ENCODE results near the gene MRS2. TPM values are rescaled to one million over a fixed set of nuclear protein-coding genes. Genes with fewer than 3 reads are reported as not detected.

The MRS2 gene
- polyA plus RNA-seq, 1 of the 3 experiments (the other 2 are of a cell fraction): 9.4 TPM

GRCh38 chr6:24353861-24354260, 48.9 kb upstream of the MRS2 start:
- WGBS (ENCODE audit: low lambda C conversion rate): 36% methylated on average over 1 of the region's 1 CpG
- H3K27me3 ChIP-seq (ENCODE audit: insufficient read depth): no peaks in the 10 kb centered on the region
- H3K9ac ChIP-seq: no peak overlapping the region
- no peak for DNase-seq
- no peak overlapping the region for H3K4me3 ChIP-seq (ENCODE audit: low read depth in 2 of 2, low read length in 1 of 2)
- H3F3A ChIP-seq (replicated peaks; ENCODE audit: insufficient read depth): no peaks in the 10 kb centered on the region
- TF ChIP-seq MXI1 (IDR thresholded peaks at IDR 0.05; ENCODE audit: low read depth, low read length) (no peak), REST (IDR thresholded peaks at IDR 0.05; ENCODE audit: low read depth, low read length) (no peak), FOXJ3 (CRISPR knock-in tag; IDR thresholded peaks at IDR 0.05) (no peak), IRF3 (IDR thresholded peaks at IDR 0.05; ENCODE audit: low read depth, low read length) (no peak), CHD2 (IDR thresholded peaks at IDR 0.05; ENCODE audit: low read length, partially characterized antibody) (no peak), GABPA (IDR thresholded peaks at IDR 0.05; ENCODE audit: low read depth) (no peak), YY1 (IDR thresholded peaks at IDR 0.05; ENCODE audit: low read depth) (no peak), SMC3 (IDR thresholded peaks at IDR 0.05; ENCODE audit: low read depth, low read length) (no peak)
- no peaks in the 10 kb centered on the region for H3K9me2 ChIP-seq
- POLR2A ChIA-PET: no interaction called here
- CTCF ChIA-PET: interaction anchor here (0.8 to 3.3 kb wide), 2 partner anchors 43 to 71 kb away, joined by 3 to 25 read pairs; no protein-coding TSS in a partner anchor
- no peaks in the 10 kb centered on the region for H3K36me3 ChIP-seq (replicated peaks in 1 of 2; ENCODE audit: control insufficient read depth in 1 of 2, insufficient read depth in 2 of 2, low read length in 1 of 2)
- no peak overlapping the region for H3K4me2 ChIP-seq
- no peaks in the 10 kb centered on the region for H3K79me2 ChIP-seq (ENCODE audit: insufficient read depth)
- H3K27ac ChIP-seq (ENCODE audit: low read depth in 2 of 2, low read length in 1 of 2): no peak overlapping the region
- H3K9me3 ChIP-seq: no peaks in the 10 kb centered on the region; the same call in 1 of the 2 replicates
- no peak overlapping the region for H2AFZ ChIP-seq (ENCODE audit: low read depth)
- H3K4me1 ChIP-seq (ENCODE audit: control insufficient read depth in 1 of 2, insufficient read depth in 2 of 2, low read depth in 1 of 2, low read length in 1 of 2): no peaks in the 10 kb centered on the region; a peak in 1 of 4 replicates
- H4K20me1 ChIP-seq (ENCODE audit: insufficient read depth): no peaks in the 10 kb centered on the region

DNA sequence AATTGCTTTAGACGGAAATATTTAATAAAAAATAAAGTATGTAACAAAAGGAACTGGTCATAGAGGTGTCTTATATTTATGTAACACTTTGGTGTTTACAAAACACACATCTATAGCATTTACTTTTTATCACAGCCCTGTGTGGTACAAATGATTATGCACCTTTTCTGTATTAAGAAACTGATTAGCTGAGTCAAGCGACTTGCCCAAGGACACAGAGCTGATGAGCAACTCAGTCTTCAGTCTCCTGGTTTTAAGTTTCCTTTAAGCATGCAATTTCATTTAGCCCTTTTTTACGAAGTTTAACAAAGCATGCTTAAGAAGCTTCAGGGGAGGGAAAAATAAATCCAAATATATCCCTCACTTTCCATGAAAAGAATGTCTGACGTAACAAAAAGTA, 47.3 kb upstream of the MRS2 start:
- H3K27ac ChIP-seq (ENCODE audit: low read depth in 2 of 2, low read length in 1 of 2): no peak overlapping the region
- no peak overlapping the region for H3K4me2 ChIP-seq
- no peaks in the 10 kb centered on the region for H3F3A ChIP-seq (replicated peaks; ENCODE audit: insufficient read depth)
- no peak overlapping the region for H3K9ac ChIP-seq
- no peak overlapping the region for H3K4me3 ChIP-seq (ENCODE audit: low read depth in 2 of 2, low read length in 1 of 2)
- 52% methylated on average over 4 of the region's 4 CpGs for WGBS (ENCODE audit: low lambda C conversion rate)
- no peak overlapping the region for H2AFZ ChIP-seq (ENCODE audit: low read depth)
- no peaks in the 10 kb centered on the region for H3K79me2 ChIP-seq (ENCODE audit: insufficient read depth)
- TF ChIP-seq FOSL2 (IDR thresholded peaks at IDR 0.05; ENCODE audit: borderline replicate concordance, low read depth): no peak
- TF ChIP-seq, protein P1, sequence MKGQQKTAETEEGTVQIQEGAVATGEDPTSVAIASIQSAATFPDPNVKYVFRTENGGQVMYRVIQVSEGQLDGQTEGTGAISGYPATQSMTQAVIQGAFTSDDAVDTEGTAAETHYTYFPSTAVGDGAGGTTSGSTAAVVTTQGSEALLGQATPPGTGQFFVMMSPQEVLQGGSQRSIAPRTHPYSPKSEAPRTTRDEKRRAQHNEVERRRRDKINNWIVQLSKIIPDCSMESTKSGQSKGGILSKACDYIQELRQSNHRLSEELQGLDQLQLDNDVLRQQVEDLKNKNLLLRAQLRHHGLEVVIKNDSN (IDR thresholded peaks at IDR 0.05; ENCODE audit: borderline replicate concordance, low read depth): no peak
- TF ChIP-seq MXI1 (IDR thresholded peaks at IDR 0.05; ENCODE audit: low read depth, low read length): no peak
- TF ChIP-seq PBX3 (IDR thresholded peaks at IDR 0.05): no peak
- no peak for TF ChIP-seq RCOR1 (IDR thresholded peaks at IDR 0.05; ENCODE audit: low read length)
- no peak for TF ChIP-seq REST (IDR thresholded peaks at IDR 0.05; ENCODE audit: low read depth, low read length)
- no peak for TF ChIP-seq EZH2phosphoT487 (IDR thresholded peaks at IDR 0.05; ENCODE audit: borderline replicate concordance, low read depth)
- H3K36me3 ChIP-seq (replicated peaks in 1 of 2; ENCODE audit: control insufficient read depth in 1 of 2, insufficient read depth in 2 of 2, low read length in 1 of 2): no peaks in the 10 kb centered on the region
- H4K20me1 ChIP-seq (ENCODE audit: insufficient read depth): no peaks in the 10 kb centered on the region
- no peaks in the 10 kb centered on the region for H3K27me3 ChIP-seq (ENCODE audit: insufficient read depth)
- ChIA-PET POLR2A (no interaction called here), CTCF (no interaction called here)
- no peak for DNase-seq
- H3K9me2 ChIP-seq: no peaks in the 10 kb centered on the region
- peaks cover 0 to 4% of the 10 kb centered on the region in 2 experiments; a peak in 2 of 4 replicates for H3K4me1 ChIP-seq (ENCODE audit: control insufficient read depth in 1 of 2, insufficient read depth in 2 of 2, low read depth in 1 of 2, low read length in 1 of 2)
- no peaks in the 10 kb centered on the region; the same call in 1 of the 2 replicates for H3K9me3 ChIP-seq

Measured in SK-N-SH (cell line).